Spleen (tissue), 7 donors: ENCODE results near the gene PLA2G15.

Source experiments
- POLR2A ChIP-seq, 3 donors: fragments of 450-650 bp; IDR thresholded peaks; one replicate each; pipeline ENCODE4 v1.5.1; 2017; ENCODE audit warnings: antibody characterized with exemption in 3 of 3, mild to moderate bottlenecking in 1 of 3
- POLR2AphosphoS5 ChIP-seq, 3 donors: sonication (generic); formaldehyde crosslinking; IDR thresholded peaks; one replicate each; pipeline ENCODE4 v1.5.1; 2017; ENCODE audit warnings: antibody characterized with exemption in 3 of 3
- TF ChIP-seq, protein P1 (sequence below), 11 experiments: fragments of 200-600 bp in 7 of 11; fragments of 450-650 bp in 4 of 11; sonication (generic) in 4 of 11; IDR thresholded peaks in 8 of 11; conservative IDR thresholded peaks in 3 of 11; 1 replicate in 7 of 11; 2 replicates in 4 of 11; pipeline versions ENCODE4 v1.4.0 to v1.8.0; 2016 to 2021; ENCODE audit warnings: antibody characterized with exemption in 11 of 11, inconsistent platforms in 4 of 11, mild to moderate bottlenecking in 1 of 11
- donor health status: DM: no; HTN: no; CAD: no; lungs with moderate emphysema.
- donor health status: DM: no; HTN: no; CAD: no.
- donor health status: DM: no; HTN: no; CAD: no.

DNA sequence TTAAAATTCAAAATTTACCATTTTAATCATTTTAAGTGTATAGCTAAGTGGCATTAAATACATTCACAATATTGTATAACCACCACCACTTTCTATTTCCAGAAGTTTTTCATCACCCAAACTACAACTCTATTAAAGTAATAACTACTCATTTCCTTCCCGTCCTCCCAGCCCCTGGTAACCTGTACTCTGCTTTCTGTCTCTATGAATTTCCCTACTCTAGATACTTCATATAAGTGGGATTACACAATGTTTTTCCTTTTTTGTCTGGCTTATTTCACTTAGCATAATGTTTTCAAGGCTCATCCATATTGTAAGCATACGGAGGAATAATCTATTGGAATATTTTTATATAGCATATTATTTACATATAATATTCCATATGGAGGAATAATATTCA is 38.9 kb upstream of the PLA2G15 start:
- TF ChIP-seq, protein P1, sequence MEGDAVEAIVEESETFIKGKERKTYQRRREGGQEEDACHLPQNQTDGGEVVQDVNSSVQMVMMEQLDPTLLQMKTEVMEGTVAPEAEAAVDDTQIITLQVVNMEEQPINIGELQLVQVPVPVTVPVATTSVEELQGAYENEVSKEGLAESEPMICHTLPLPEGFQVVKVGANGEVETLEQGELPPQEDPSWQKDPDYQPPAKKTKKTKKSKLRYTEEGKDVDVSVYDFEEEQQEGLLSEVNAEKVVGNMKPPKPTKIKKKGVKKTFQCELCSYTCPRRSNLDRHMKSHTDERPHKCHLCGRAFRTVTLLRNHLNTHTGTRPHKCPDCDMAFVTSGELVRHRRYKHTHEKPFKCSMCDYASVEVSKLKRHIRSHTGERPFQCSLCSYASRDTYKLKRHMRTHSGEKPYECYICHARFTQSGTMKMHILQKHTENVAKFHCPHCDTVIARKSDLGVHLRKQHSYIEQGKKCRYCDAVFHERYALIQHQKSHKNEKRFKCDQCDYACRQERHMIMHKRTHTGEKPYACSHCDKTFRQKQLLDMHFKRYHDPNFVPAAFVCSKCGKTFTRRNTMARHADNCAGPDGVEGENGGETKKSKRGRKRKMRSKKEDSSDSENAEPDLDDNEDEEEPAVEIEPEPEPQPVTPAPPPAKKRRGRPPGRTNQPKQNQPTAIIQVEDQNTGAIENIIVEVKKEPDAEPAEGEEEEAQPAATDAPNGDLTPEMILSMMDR (IDR thresholded peaks at IDR 0.05 in 8 of 11, conservative IDR thresholded peaks at IDR 0.05 in 3 of 11): no peak
- TF ChIP-seq POLR2A (IDR thresholded peaks at IDR 0.05) (no peak), POLR2AphosphoS5 (IDR thresholded peaks at IDR 0.05) (no peak)
